ENCODE data around the gene FN3K. TPM values are rescaled to one million over a fixed set of nuclear protein-coding genes. Genes with fewer than 3 reads are reported as not detected.

Gene FN3K
- total and polyA plus RNA-seq, 2 of the 8 experiments (the other 6 are each of a cell fraction or from before 2014, with no cell fraction given), result 0.88 to 14.2 TPM

DNA sequence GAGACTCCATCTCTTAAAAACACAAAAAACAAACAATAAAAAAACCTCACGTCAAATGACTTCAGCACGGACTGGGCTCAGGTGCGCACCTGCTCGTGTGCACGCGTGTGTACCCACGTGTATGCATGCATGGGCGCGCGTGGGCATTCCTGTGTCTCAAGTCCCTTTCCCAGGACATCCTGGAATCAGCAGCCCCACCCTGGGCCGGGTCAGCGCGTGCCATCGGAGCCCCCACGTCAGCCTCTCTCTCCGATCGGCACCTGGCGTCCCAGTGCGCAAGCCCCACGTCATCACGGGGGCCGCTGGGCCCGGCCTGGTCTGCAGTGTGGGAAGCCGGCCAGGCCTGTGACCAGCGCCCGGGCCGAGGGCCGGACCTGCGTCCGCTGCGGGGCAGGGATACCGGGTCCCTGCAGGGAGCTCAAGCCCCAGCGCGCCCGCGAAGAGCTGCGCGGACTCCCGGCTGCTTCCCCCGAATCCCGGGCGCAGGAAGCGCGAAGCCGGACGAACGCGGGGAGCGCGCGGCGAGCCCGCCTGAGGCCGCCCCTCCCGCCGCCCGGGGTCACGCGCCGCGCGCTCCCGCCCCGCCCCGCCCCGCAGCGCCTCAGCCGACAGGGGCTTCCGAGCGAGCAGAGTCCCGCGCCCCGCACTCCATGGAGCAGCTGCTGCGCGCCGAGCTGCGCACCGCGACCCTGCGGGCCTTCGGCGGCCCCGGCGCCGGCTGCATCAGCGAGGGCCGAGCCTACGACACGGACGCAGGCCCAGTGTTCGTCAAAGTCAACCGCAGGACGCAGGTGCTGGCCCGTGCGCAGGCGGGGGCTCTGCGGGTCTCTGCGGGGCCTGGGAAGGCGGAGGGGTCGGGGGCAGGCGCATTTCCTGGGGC lies at the start of gene FN3K (continued):
- peak; percentile 49 for TF ChIP-seq TAF7 (optimal IDR thresholded peaks at IDR 0.05; ENCODE audit: borderline replicate concordance, low read depth, low read length)
- no peak for TF ChIP-seq ZNF274 (IDR thresholded peaks at IDR 0.05; ENCODE audit: borderline replicate concordance, extremely low read depth, low read length)
- TF ChIP-seq, protein P1, sequence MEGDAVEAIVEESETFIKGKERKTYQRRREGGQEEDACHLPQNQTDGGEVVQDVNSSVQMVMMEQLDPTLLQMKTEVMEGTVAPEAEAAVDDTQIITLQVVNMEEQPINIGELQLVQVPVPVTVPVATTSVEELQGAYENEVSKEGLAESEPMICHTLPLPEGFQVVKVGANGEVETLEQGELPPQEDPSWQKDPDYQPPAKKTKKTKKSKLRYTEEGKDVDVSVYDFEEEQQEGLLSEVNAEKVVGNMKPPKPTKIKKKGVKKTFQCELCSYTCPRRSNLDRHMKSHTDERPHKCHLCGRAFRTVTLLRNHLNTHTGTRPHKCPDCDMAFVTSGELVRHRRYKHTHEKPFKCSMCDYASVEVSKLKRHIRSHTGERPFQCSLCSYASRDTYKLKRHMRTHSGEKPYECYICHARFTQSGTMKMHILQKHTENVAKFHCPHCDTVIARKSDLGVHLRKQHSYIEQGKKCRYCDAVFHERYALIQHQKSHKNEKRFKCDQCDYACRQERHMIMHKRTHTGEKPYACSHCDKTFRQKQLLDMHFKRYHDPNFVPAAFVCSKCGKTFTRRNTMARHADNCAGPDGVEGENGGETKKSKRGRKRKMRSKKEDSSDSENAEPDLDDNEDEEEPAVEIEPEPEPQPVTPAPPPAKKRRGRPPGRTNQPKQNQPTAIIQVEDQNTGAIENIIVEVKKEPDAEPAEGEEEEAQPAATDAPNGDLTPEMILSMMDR (IDR thresholded peaks at IDR 0.05; ENCODE audit: control extremely low read depth in 1 of 3, insufficient read depth in 1 of 3, low read depth in 1 of 3, low read length in 3 of 3), result 0 out of 4 replicates have a peak, but pooled peaks of 1 of the 3 experiments have one; percentile 0
- no peak for TF ChIP-seq RXRA (IDR thresholded peaks at IDR 0.05; ENCODE audit: insufficient read depth, low read depth, low read length)
- no peak for TF ChIP-seq EZH2 (IDR thresholded peaks at IDR 0.05; ENCODE audit: low read depth, low read length, severe bottlenecking)

All from H1 (cell line).